ENCODE measurements around the gene MYL12A.

- TF ChIP-seq CTCF (IDR thresholded peaks at IDR 0.05; ENCODE audit: extremely low read depth in 1 of 2, insufficient read depth in 1 of 2, low read depth in 1 of 2, low read length in 2 of 2) (no peak), POLR2A (IDR thresholded peaks at IDR 0.05; ENCODE audit: low read depth, low read length) (peak; percentile 99), MYC (IDR thresholded peaks at IDR 0.05; ENCODE audit: low read depth, low read length) (no peak)
These were observed at the start of gene MYL12A for GRCh38 chr18:3247240-3248061.
